Mucosa of stomach (tissue), 1 donor: ENCODE measurements around the gene GATB.

Experiments used
- H3K27me3 ChIP-seq: one replicate; pipeline ENCODE4 v1.7.0; 2013; ENCODE audit warnings: mild to moderate bottlenecking, low read length; ENCODE audit not compliant: control insufficient read depth, insufficient read depth
- H3K36me3 ChIP-seq: one replicate; pipeline ENCODE4 v1.7.0; 2013; ENCODE audit warnings: low read length; ENCODE audit not compliant: control insufficient read depth, insufficient read depth
- H3K4me1 ChIP-seq: one replicate; pipeline ENCODE4 v1.7.0; 2013; ENCODE audit warnings: mild to moderate bottlenecking, low read length; ENCODE audit not compliant: control insufficient read depth, insufficient read depth
- H3K4me3 ChIP-seq: one replicate; pipeline ENCODE4 v1.7.0; 2013; ENCODE audit warnings: low read length
- H3K9ac ChIP-seq: one replicate; pipeline ENCODE4 v1.7.0; 2013; ENCODE audit warnings: mild to moderate bottlenecking, low read length, moderate library complexity
- H3K9me3 ChIP-seq: one replicate; pipeline ENCODE4 v1.7.0; 2013; ENCODE audit warnings: mild to moderate bottlenecking, low read length, moderate library complexity; ENCODE audit not compliant: control insufficient read depth
- donor health status: Pancreatic carcinoma.

GATB gene, protein sequence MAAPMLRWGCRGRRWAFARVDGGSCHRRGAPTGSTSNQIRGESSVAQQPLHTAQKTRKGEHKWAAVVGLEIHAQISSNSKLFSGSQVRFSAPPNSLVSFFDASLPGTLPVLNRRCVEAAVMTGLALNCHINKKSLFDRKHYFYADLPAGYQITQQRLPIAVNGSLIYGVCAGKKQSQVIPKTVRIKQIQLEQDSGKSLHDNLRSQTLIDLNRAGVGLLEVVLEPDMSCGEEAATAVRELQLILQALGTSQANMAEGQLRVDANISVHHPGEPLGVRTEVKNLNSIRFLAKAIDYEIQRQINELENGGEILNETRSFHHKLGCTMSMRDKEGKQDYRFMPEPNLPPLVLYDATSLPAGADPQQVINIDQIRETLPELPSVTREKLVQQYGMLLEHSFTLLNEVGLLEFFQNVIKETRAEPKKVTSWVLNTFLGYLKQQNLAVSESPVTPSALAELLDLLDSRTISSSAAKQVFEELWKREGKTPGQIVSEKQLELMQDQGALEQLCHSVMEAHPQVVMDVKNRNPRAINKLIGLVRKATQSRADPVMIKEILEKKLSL

DNA sequence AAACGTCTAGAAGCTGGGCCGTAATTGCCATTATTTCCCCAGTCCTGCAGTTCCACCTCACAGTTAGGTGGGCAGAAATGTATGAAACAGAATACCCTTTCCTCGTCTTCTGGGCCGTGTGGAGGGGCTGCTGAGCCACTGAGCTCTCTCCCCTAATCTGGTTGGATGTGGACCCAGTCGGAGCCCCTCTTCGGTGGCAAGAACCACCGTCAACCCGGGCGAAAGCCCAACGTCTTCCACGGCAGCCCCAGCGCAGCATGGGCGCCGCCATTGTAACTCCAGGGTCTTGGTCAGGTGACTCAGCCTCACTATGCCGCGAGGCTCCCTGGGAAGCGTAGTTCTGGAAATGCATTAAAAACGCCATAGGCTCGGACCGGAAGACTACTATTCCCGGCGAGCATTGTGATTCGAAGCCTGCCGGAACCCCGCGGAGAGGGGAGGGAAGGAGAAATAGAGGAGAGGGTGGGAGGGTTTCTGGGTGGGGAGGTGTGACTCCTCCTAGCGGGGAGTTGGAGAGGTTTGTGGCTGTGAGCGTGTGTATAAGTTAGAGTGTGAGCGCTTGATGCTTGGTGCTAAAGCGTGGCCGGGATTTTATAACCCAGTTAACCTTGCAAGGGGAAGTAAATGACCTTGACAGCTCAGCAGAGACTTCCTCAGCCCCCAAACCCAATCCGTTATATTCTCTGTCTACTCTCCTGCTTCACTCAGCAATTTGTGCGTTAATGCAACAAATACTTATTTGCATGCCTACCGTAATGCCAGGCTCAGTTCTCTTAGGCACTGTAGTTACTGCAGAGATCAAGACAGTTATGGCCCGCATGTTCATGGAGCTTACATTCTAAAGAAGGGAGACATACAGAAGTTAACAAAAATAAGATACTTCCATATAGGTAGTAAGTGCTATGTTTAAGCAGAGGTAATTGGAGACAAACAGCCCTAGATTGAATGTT is at the start of gene GATB:
Gene GATB (minus strand): TSS at position 296 of the 950 bp plus-strand sequence. CDS start 25 bp downstream, at position 271.
- no peaks in the 10 kb centered on the region for H3K36me3 ChIP-seq
- peaks cover 8% of the 10 kb centered on the region for H3K4me1 ChIP-seq
- H3K9ac ChIP-seq = peak within 1 kb of the TSS; percentile 74
- peak within 1 kb of the TSS; percentile 96 for H3K4me3 ChIP-seq
- no peaks in the 10 kb centered on the region for H3K27me3 ChIP-seq
- no peaks in the 10 kb centered on the region for H3K9me3 ChIP-seq

DNA sequence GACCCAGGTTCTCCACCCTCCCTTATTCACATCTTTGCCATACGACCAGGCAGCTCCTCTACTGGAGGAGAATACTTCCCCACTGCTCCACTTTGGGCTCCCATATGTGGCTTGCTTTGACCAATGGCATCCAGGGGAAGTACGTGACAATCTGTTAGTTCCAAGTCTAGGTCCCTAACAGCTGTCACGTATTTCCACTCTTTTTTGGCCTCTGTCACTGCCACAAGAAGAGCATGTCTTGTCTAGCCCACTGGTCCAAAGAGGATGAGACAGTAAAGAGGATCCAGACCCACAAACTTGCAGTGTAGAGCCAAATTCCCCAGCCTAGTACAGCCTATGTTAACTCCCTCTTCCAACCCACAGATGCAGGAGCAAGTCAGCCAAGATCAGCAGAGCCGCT is 49.7 kb upstream of the GATB start:
- Histone ChIP-seq H3K4me1 (no peaks in the 10 kb centered on the region), H3K36me3 (no peaks in the 10 kb centered on the region)

GRCh38 chr4:151809716-151810115 is 48.9 kb upstream of the GATB start:
- Histone ChIP-seq H3K4me3 (no peak overlapping the region), H3K9ac (no peak overlapping the region), H3K9me3 (no peaks in the 10 kb centered on the region), H3K4me1 (no peaks in the 10 kb centered on the region), H3K27me3 (no peaks in the 10 kb centered on the region), H3K36me3 (no peaks in the 10 kb centered on the region)

More for the DNA sequence above, 49.7 kb upstream of the GATB start:
- Histone ChIP-seq H3K9ac (no peak overlapping the region), H3K9me3 (no peaks in the 10 kb centered on the region), H3K4me3 (no peak overlapping the region), H3K27me3 (no peaks in the 10 kb centered on the region)

DNA sequence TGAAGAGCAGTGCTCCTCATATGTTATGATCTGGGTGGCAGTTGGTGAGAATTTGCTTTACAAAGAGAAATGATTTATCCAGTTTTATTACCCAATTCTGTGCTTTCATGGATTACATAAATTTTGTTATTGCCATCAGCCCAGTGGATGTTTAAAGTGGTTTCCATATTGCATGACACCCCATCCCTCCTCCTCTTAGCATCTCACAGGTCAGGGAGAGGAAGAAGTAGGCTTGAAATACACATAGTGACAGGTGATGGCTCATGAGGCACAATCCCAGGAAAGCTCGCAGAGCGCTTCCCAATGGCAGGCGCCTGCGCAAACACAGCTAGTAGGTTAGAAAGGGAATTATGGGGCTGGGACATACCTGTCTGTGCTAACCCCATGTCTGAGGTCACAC is 47.7 kb upstream of the GATB start:
- Histone ChIP-seq H3K27me3 (no peaks in the 10 kb centered on the region), H3K36me3 (no peaks in the 10 kb centered on the region), H3K4me1 (no peaks in the 10 kb centered on the region), H3K9ac (no peak overlapping the region), H3K9me3 (no peaks in the 10 kb centered on the region), H3K4me3 (no peak overlapping the region)

DNA sequence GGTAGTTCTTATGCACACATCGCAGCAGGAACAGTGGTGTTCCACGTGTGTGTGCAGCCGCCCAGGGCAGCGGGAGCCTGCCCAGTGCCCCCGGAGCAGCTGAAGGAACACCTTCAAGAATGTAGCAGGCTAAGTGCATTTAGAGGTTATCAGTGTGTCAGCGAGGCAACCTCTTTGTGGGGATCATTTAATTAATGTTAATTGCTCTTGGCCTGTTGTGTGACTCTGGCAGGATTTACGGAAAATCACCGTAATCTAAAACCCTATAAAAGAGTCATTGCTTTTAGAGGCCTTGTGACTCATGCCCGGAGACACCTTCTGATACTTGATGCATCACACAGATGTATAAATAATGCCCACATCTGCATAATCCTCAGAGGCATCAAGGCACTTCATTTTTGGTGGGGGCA is 47.3 kb upstream of the GATB start:
- H3K36me3 ChIP-seq = no peaks in the 10 kb centered on the region
- no peak overlapping the region for H3K9ac ChIP-seq
- H3K4me1 ChIP-seq = no peaks in the 10 kb centered on the region
- H3K4me3 ChIP-seq = no peak overlapping the region
- no peaks in the 10 kb centered on the region for H3K27me3 ChIP-seq
- H3K9me3 ChIP-seq = no peaks in the 10 kb centered on the region

DNA sequence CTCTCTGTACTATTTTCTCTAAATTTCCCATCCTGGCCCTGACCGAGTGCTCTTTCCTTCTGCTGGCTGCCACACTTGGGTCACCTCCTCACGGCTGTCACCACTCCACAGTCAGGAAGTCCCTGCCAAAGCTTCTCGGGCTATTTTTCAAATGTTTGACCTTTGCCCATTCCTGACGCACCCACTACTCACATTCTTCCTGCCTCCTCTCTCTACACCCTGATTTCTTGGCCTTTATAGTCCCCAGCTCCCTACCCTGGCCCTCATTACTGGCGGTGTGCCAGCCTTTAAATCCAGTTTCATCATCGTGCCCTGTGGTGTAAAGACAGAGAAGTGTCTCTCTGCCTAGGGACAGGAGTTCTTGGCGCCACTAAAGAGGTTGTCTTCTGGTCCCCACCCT is 46.4 kb upstream of the GATB start:
- Histone ChIP-seq H3K9ac (no peak overlapping the region), H3K27me3 (no peaks in the 10 kb centered on the region), H3K9me3 (no peaks in the 10 kb centered on the region), H3K36me3 (no peaks in the 10 kb centered on the region), H3K4me3 (no peak overlapping the region), H3K4me1 (no peaks in the 10 kb centered on the region)

- H3K27me3 ChIP-seq = no peaks in the 10 kb centered on the region
- H3K36me3 ChIP-seq = no peaks in the 10 kb centered on the region
Measured at GRCh38 chr4:151806511-151806927, 45.7 kb upstream of the GATB start.

DNA sequence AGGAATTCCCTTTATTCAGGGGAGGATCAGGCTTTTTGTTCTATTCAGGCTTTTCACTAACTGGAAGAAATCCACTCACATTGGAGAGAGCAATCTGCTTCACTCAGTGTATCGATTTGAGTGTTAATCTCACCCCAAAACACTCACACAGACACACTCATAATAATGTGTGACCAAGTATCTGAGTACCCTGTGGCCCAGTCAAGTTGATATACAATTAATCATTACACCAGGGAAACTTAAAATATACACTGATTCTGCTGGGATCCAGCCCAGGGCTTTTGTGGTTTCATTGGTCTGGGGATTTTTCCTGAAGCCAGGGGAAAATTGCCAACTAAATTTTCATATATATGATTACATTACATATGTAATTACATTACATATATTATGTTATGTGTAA is 44.0 kb upstream of the GATB start:
- Histone ChIP-seq H3K27me3 (no peaks in the 10 kb centered on the region), H3K4me1 (peaks cover 7% of the 10 kb centered on the region), H3K36me3 (no peaks in the 10 kb centered on the region), H3K4me3 (no peak overlapping the region), H3K9me3 (no peaks in the 10 kb centered on the region), H3K9ac (no peak overlapping the region)

More at GRCh38 chr4:151806511-151806927, 45.7 kb upstream of the GATB start:
- H3K4me3 ChIP-seq = no peak overlapping the region
- no peaks in the 10 kb centered on the region for H3K9me3 ChIP-seq
- H3K9ac ChIP-seq = no peak overlapping the region
- H3K4me1 ChIP-seq = no peaks in the 10 kb centered on the region

DNA sequence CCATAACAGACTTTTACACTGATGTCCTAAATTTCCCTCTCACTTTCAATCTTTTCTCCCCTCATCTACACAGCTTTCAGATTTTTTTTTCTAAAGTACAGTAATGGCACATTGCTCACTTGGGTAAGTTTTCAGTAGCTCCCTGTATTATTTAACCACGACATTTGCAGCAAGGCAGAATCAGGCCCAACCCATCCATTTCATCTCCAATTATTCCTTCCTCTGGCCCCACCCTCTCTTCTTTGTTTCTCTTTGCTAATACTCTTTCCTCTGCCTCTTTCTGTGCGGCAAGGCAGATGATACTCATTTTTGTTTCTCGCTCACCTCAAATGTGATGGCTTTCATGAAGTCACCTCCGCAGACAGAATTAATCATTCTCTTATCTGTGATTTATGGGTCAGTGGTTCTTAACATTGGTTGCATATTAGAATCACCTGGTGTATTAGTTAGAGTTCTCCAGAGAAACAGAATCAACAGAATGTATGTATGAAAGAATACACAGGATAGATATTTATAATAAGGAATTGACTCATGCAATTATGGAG is 43.4 kb upstream of the GATB start:
- Histone ChIP-seq H3K4me3 (no peak overlapping the region), H3K9ac (no peak overlapping the region), H3K4me1 (peaks cover 13% of the 10 kb centered on the region), H3K36me3 (no peaks in the 10 kb centered on the region), H3K9me3 (no peaks in the 10 kb centered on the region), H3K27me3 (no peaks in the 10 kb centered on the region)

- no peak overlapping the region for H3K9ac ChIP-seq
- no peak overlapping the region for H3K4me3 ChIP-seq
- H3K4me1 ChIP-seq = peaks cover 22% of the 10 kb centered on the region
- no peaks in the 10 kb centered on the region for H3K36me3 ChIP-seq
- H3K27me3 ChIP-seq = no peaks in the 10 kb centered on the region
- H3K9me3 ChIP-seq = no peaks in the 10 kb centered on the region
Measured at GRCh38 chr4:151803246-151803645, 42.4 kb upstream of the GATB start.

- Histone ChIP-seq H3K9ac (no peak overlapping the region), H3K36me3 (no peaks in the 10 kb centered on the region), H3K27me3 (no peaks in the 10 kb centered on the region), H3K4me1 (peaks cover 35% of the 10 kb centered on the region), H3K9me3 (no peaks in the 10 kb centered on the region), H3K4me3 (no peak overlapping the region)
Measured at GRCh38 chr4:151801547-151802516, 41.0 kb upstream of the GATB start.
